Right atrium auricular region (tissue), 2 donors: ENCODE results near the gene CDCA8. TPM values are rescaled to one million over a fixed set of nuclear protein-coding genes. Genes with fewer than 3 reads are reported as not detected.

ENCODE experiments used
- DNase-seq: peaks from one replicate; pipeline ENCODE4 v3.0.0-alpha.2; 2019; ENCODE audit warnings: low spot score
- H3K27ac ChIP-seq, 2 donors: fragments of 200-600 bp; sonication (generic); 1 replicate in 1 of 2; 2 replicates in 1 of 2; pipeline ENCODE4 v1.5.1; 2016 to 2019
- H3K27me3 ChIP-seq, 2 donors: fragments of 200-600 bp; sonication (generic); one replicate each; pipeline versions ENCODE4 v1.5.1 to v1.6.0; 2017 to 2019
- H3K36me3 ChIP-seq: fragments of 200-600 bp; sonication (generic); one replicate; pipeline ENCODE4 v1.5.1; 2016
- H3K4me1 ChIP-seq, 2 donors: fragments of 200-600 bp; sonication (generic); one replicate each; pipeline versions ENCODE4 v1.5.1 to v1.6.0; 2017 to 2019
- H3K4me3 ChIP-seq, 2 donors: fragments of 200-600 bp; sonication (generic); 1 replicate in 1 of 2; 2 replicates in 1 of 2; pipeline ENCODE4 v1.5.1; 2017 to 2019; ENCODE audit warnings: mild to moderate bottlenecking in 1 of 2, moderate library complexity in 1 of 2
- H3K9me3 ChIP-seq, 2 donors: fragments of 200-600 bp; sonication (generic); one replicate each; pipeline ENCODE4 v1.5.1; 2019
- total RNA-seq, 2 donors: library from RNA; depleted of rRNA; stranded (reverse); fragments of >200 nt; gene quantifications; one replicate each; pipeline ENCODE4 v1.1.0, GENCODE V29; 2016
- TF ChIP-seq, protein P1 (sequence below), 2 donors: fragments of 200-600 bp; sonication (generic); IDR thresholded peaks; one replicate each; pipeline ENCODE4 v1.5.1; 2019; ENCODE audit warnings: antibody characterized with exemption in 2 of 2

The CDCA8 gene
- total RNA-seq, 2 donors from 2014 or later: 0.48 to 0.55 TPM

- DNase-seq: no peak
- TF ChIP-seq, protein P1, sequence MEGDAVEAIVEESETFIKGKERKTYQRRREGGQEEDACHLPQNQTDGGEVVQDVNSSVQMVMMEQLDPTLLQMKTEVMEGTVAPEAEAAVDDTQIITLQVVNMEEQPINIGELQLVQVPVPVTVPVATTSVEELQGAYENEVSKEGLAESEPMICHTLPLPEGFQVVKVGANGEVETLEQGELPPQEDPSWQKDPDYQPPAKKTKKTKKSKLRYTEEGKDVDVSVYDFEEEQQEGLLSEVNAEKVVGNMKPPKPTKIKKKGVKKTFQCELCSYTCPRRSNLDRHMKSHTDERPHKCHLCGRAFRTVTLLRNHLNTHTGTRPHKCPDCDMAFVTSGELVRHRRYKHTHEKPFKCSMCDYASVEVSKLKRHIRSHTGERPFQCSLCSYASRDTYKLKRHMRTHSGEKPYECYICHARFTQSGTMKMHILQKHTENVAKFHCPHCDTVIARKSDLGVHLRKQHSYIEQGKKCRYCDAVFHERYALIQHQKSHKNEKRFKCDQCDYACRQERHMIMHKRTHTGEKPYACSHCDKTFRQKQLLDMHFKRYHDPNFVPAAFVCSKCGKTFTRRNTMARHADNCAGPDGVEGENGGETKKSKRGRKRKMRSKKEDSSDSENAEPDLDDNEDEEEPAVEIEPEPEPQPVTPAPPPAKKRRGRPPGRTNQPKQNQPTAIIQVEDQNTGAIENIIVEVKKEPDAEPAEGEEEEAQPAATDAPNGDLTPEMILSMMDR (IDR thresholded peaks at IDR 0.05): no peak
- no peaks in the 10 kb centered on the region for H3K9me3 ChIP-seq
- no peak overlapping the region for H3K4me3 ChIP-seq
- no peaks in the 10 kb centered on the region for H3K4me1 ChIP-seq
- H3K27ac ChIP-seq: no peak overlapping the region
- no peaks in the 10 kb centered on the region for H3K27me3 ChIP-seq
- no peaks in the 10 kb centered on the region for H3K36me3 ChIP-seq
Measured at GRCh38 chr1:37667023-37667671, 25.2 kb upstream of the CDCA8 start.

DNA sequence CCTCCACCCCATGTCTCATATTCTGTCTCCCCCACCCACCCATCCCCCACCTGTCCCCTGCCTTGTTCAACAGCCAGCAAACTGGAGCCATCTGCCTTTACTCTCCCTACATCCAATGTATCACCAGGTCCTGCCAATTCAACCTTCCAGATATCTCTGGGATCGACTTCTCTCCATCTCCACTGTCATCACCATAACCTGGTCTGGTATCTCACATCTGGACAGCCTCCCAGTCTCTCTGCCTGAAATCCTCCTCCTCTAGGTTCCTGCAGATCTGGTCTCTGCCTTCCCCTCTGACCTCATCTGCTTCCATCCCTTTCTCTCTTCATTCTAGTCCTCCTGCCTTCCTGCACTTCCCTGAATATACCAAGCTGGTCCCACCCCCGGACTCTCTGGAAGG is 22.2 kb upstream of the CDCA8 start:
- H3K27ac ChIP-seq: no peak overlapping the region
- no peak overlapping the region for H3K4me3 ChIP-seq
- H3K36me3 ChIP-seq: no peaks in the 10 kb centered on the region
- H3K4me1 ChIP-seq: no peaks in the 10 kb centered on the region
- H3K27me3 ChIP-seq: no peaks in the 10 kb centered on the region
- TF ChIP-seq, protein P1 (IDR thresholded peaks at IDR 0.05): no peak
- H3K9me3 ChIP-seq: no peaks in the 10 kb centered on the region
- DNase-seq: no peak

DNA sequence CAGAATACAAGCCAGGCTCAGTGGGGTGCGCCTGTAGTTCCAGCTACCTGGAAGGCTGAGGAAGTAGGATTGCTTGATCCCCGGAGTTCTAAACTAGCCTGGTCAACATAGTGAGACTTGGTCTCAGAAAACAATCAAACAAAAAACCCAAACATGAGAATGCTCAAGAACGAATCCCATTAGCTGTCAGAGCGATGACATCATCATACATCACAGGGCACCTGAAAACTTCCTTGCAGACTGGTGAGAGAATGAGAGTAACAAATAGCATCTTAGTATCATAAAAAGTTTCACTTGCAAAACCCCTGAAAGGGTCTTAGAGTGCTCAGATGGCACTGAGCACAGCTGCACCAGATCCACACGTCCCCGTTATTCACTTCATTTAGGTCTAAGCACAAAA is 21.1 kb upstream of the CDCA8 start:
- H3K27ac ChIP-seq: no peak overlapping the region
- no peaks in the 10 kb centered on the region for H3K27me3 ChIP-seq
- no peaks in the 10 kb centered on the region for H3K4me1 ChIP-seq
- TF ChIP-seq, protein P1 (IDR thresholded peaks at IDR 0.05): no peak
- DNase-seq: no peak
- no peaks in the 10 kb centered on the region for H3K36me3 ChIP-seq
- no peak overlapping the region for H3K4me3 ChIP-seq
- no peaks in the 10 kb centered on the region for H3K9me3 ChIP-seq

GRCh38 chr1:37672136-37672870 is 20.0 kb upstream of the CDCA8 start:
- no peaks in the 10 kb centered on the region for H3K27me3 ChIP-seq
- DNase-seq: no peak
- H3K9me3 ChIP-seq: no peaks in the 10 kb centered on the region
- no peak overlapping the region for H3K4me3 ChIP-seq
- H3K27ac ChIP-seq: no peak overlapping the region
- H3K36me3 ChIP-seq: no peaks in the 10 kb centered on the region
- TF ChIP-seq, protein P1 (IDR thresholded peaks at IDR 0.05): no peak
- no peaks in the 10 kb centered on the region for H3K4me1 ChIP-seq

- H3K4me1 ChIP-seq: no peaks in the 10 kb centered on the region
- H3K9me3 ChIP-seq: no peaks in the 10 kb centered on the region
- no peak overlapping the region for H3K4me3 ChIP-seq
- no peaks in the 10 kb centered on the region for H3K27me3 ChIP-seq
- no peak for DNase-seq
- no peaks in the 10 kb centered on the region for H3K36me3 ChIP-seq
- H3K27ac ChIP-seq: no peak overlapping the region
- TF ChIP-seq, protein P1 (IDR thresholded peaks at IDR 0.05): no peak
Measured at GRCh38 chr1:37673920-37674319, 18.4 kb upstream of the CDCA8 start.
